ENCODE results near the gene SCAI.
"Not testable (repeated sequence)": the region's sequence is repeated elsewhere in the genome, so short reads cannot be mapped to it uniquely, and the experiment has no call there.

Gene SCAI

GRCh38 chr9:124983698-124984097 is 159.6 kb downstream of the SCAI start:
- H3K4me3 ChIP-seq (ENCODE audit: low read length): no peak overlapping the region
- no peak overlapping the region for H3K4me2 ChIP-seq (ENCODE audit: low read length)
- H3K36me3 ChIP-seq (ENCODE audit: insufficient read depth, low read length): no peaks in the 10 kb centered on the region

GRCh38 chr9:124980431-124980830 is 162.9 kb downstream of the SCAI start:
- no peak overlapping the region for H3K4me2 ChIP-seq (ENCODE audit: low read length)
- H3K9ac ChIP-seq (ENCODE audit: low read depth, low read length): no peak overlapping the region
- H3K4me3 ChIP-seq (ENCODE audit: low read length): no peak overlapping the region
- no peaks in the 10 kb centered on the region for H3K36me3 ChIP-seq (ENCODE audit: insufficient read depth, low read length)
- H3K4me1 ChIP-seq (ENCODE audit: control insufficient read depth, insufficient read depth, low read length): no peaks in the 10 kb centered on the region
- no peaks in the 10 kb centered on the region for H3K9me3 ChIP-seq (replicated peaks; ENCODE audit: low read length)
- no peaks in the 10 kb centered on the region for H3K27me3 ChIP-seq (ENCODE audit: control insufficient read depth, insufficient read depth, low read length)

More at GRCh38 chr9:124983698-124984097, 159.6 kb downstream of the SCAI start:
- Histone ChIP-seq H3K9ac (ENCODE audit: low read depth, low read length) (no peak overlapping the region), H3K27me3 (ENCODE audit: control insufficient read depth, insufficient read depth, low read length) (no peaks in the 10 kb centered on the region), H3K4me1 (ENCODE audit: control insufficient read depth, insufficient read depth, low read length) (no peaks in the 10 kb centered on the region), H3K9me3 (replicated peaks; ENCODE audit: low read length) (no peaks in the 10 kb centered on the region)

GRCh38 chr9:124975131-124975530 is 168.2 kb downstream of the SCAI start:
- Histone ChIP-seq H3K4me3 (ENCODE audit: low read length) (no peak overlapping the region), H3K9me3 (replicated peaks; ENCODE audit: low read length) (no peaks in the 10 kb centered on the region), H3K36me3 (ENCODE audit: insufficient read depth, low read length) (no peaks in the 10 kb centered on the region), H3K9ac (ENCODE audit: low read depth, low read length) (no peak overlapping the region), H3K4me1 (ENCODE audit: control insufficient read depth, insufficient read depth, low read length) (no peaks in the 10 kb centered on the region), H3K27me3 (ENCODE audit: control insufficient read depth, insufficient read depth, low read length) (no peaks in the 10 kb centered on the region), H3K4me2 (ENCODE audit: low read length) (no peak overlapping the region)

GRCh38 chr9:124973807-124974206 is 169.5 kb downstream of the SCAI start:
- Histone ChIP-seq H3K4me2 (ENCODE audit: low read length) (no peak overlapping the region), H3K4me3 (ENCODE audit: low read length) (no peak overlapping the region), H3K9ac (ENCODE audit: low read depth, low read length) (no peak overlapping the region), H3K9me3 (replicated peaks; ENCODE audit: low read length) (no peaks in the 10 kb centered on the region), H3K27me3 (ENCODE audit: control insufficient read depth, insufficient read depth, low read length) (no peaks in the 10 kb centered on the region), H3K4me1 (ENCODE audit: control insufficient read depth, insufficient read depth, low read length) (no peaks in the 10 kb centered on the region), H3K36me3 (ENCODE audit: insufficient read depth, low read length) (no peaks in the 10 kb centered on the region)

GRCh38 chr9:124972241-124972770 is 171.0 kb downstream of the SCAI start:
- no peak overlapping the region for H3K9ac ChIP-seq (ENCODE audit: low read depth, low read length)
- H3K9me3 ChIP-seq (replicated peaks; ENCODE audit: low read length): no peaks in the 10 kb centered on the region
- no peaks in the 10 kb centered on the region for H3K36me3 ChIP-seq (ENCODE audit: insufficient read depth, low read length)
- H3K27me3 ChIP-seq (ENCODE audit: control insufficient read depth, insufficient read depth, low read length): no peaks in the 10 kb centered on the region
- no peak overlapping the region for H3K4me2 ChIP-seq (ENCODE audit: low read length)
- no peaks in the 10 kb centered on the region for H3K4me1 ChIP-seq (ENCODE audit: control insufficient read depth, insufficient read depth, low read length)
- H3K4me3 ChIP-seq (ENCODE audit: low read length): no peak overlapping the region

- H3K9ac ChIP-seq (ENCODE audit: low read depth, low read length): no peak overlapping the region
- no peak overlapping the region for H3K4me3 ChIP-seq (ENCODE audit: low read length)
- H3K9me3 ChIP-seq (replicated peaks; ENCODE audit: low read length): no peaks in the 10 kb centered on the region
- no peak overlapping the region for H3K4me2 ChIP-seq (ENCODE audit: low read length)
- no peaks in the 10 kb centered on the region for H3K27me3 ChIP-seq (ENCODE audit: control insufficient read depth, insufficient read depth, low read length)
- H3K4me1 ChIP-seq (ENCODE audit: control insufficient read depth, insufficient read depth, low read length): no peaks in the 10 kb centered on the region
- H3K36me3 ChIP-seq (ENCODE audit: insufficient read depth, low read length): no peaks in the 10 kb centered on the region
These were observed 173.9 kb downstream of the SCAI start for GRCh38 chr9:124969401-124969800.

- Histone ChIP-seq H3K9me3 (replicated peaks; ENCODE audit: low read length) (no peaks in the 10 kb centered on the region), H3K27me3 (ENCODE audit: control insufficient read depth, insufficient read depth, low read length) (no peaks in the 10 kb centered on the region), H3K4me1 (ENCODE audit: control insufficient read depth, insufficient read depth, low read length) (no peaks in the 10 kb centered on the region), H3K4me2 (ENCODE audit: low read length) (no peak overlapping the region), H3K36me3 (ENCODE audit: insufficient read depth, low read length) (no peaks in the 10 kb centered on the region), H3K9ac (ENCODE audit: low read depth, low read length) (no peak overlapping the region), H3K4me3 (ENCODE audit: low read length) (no peak overlapping the region)
These were observed 175.1 kb downstream of the SCAI start for GRCh38 chr9:124968238-124968637.

GRCh38 chr9:124965775-124966568 is 177.4 kb downstream of the SCAI start:
- not testable (repeated sequence) for H3K9me3 ChIP-seq (replicated peaks; ENCODE audit: low read length); H3K9ac ChIP-seq (ENCODE audit: low read depth, low read length); H3K4me2 ChIP-seq (ENCODE audit: low read length); H3K4me3 ChIP-seq (ENCODE audit: low read length); H3K4me1 ChIP-seq (ENCODE audit: control insufficient read depth, insufficient read depth, low read length); H3K27me3 ChIP-seq (ENCODE audit: control insufficient read depth, insufficient read depth, low read length); H3K36me3 ChIP-seq (ENCODE audit: insufficient read depth, low read length)

- Histone ChIP-seq H3K4me3 (ENCODE audit: low read length) (no peak overlapping the region), H3K4me1 (ENCODE audit: control insufficient read depth, insufficient read depth, low read length) (no peaks in the 10 kb centered on the region), H3K4me2 (ENCODE audit: low read length) (no peak overlapping the region), H3K36me3 (ENCODE audit: insufficient read depth, low read length) (no peaks in the 10 kb centered on the region), H3K9me3 (replicated peaks; ENCODE audit: low read length) (no peaks in the 10 kb centered on the region), H3K9ac (ENCODE audit: low read depth, low read length) (no peak overlapping the region), H3K27me3 (ENCODE audit: control insufficient read depth, insufficient read depth, low read length) (no peaks in the 10 kb centered on the region)
These were observed 178.7 kb downstream of the SCAI start for GRCh38 chr9:124964604-124965003.

GRCh38 chr9:124964056-124964455 is 179.3 kb downstream of the SCAI start:
- Histone ChIP-seq H3K4me3 (ENCODE audit: low read length) (no peak overlapping the region), H3K9ac (ENCODE audit: low read depth, low read length) (no peak overlapping the region), H3K4me2 (ENCODE audit: low read length) (no peak overlapping the region), H3K9me3 (replicated peaks; ENCODE audit: low read length) (no peaks in the 10 kb centered on the region), H3K36me3 (ENCODE audit: insufficient read depth, low read length) (no peaks in the 10 kb centered on the region), H3K4me1 (ENCODE audit: control insufficient read depth, insufficient read depth, low read length) (no peaks in the 10 kb centered on the region), H3K27me3 (ENCODE audit: control insufficient read depth, insufficient read depth, low read length) (no peaks in the 10 kb centered on the region)

GRCh38 chr9:124960409-124960752 is 182.9 kb downstream of the SCAI start:
- H3K9ac ChIP-seq (ENCODE audit: low read depth, low read length): no peak overlapping the region
- H3K9me3 ChIP-seq (replicated peaks; ENCODE audit: low read length): no peaks in the 10 kb centered on the region
- no peaks in the 10 kb centered on the region for H3K4me1 ChIP-seq (ENCODE audit: control insufficient read depth, insufficient read depth, low read length)
- H3K27me3 ChIP-seq (ENCODE audit: control insufficient read depth, insufficient read depth, low read length): no peaks in the 10 kb centered on the region
- H3K4me3 ChIP-seq (ENCODE audit: low read length): no peak overlapping the region
- H3K4me2 ChIP-seq (ENCODE audit: low read length): no peak overlapping the region
- H3K36me3 ChIP-seq (ENCODE audit: insufficient read depth, low read length): no peaks in the 10 kb centered on the region
